SK-N-SH (cell line): ENCODE data around the gene KLC1. TPM values are rescaled to one million over a fixed set of nuclear protein-coding genes. Genes with fewer than 3 reads are reported as not detected.
A peak's percentile ranks its signal among the peaks of the same experiment; 100 is the strongest.

ENCODE experiments used
- CTCF ChIA-PET: fragments of 300-600, 350-600 bp; formaldehyde crosslinking; extraction: SDS; loops from one replicate; lab custom pipeline; 2021; lab: Yijun Ruan, JAX
- POLR2A ChIA-PET: fragments of 350-600 bp; sonication (Branson Sonifier 250); formaldehyde crosslinking; extraction: SDS; loops from one replicate; lab custom pipeline; 2020; ENCODE audit warnings: antibody characterized with exemption, inconsistent platforms; lab: Yijun Ruan, JAX
- DNase-seq: peaks from one replicate; pipeline ENCODE4 v3.0.0; 2012
- H2AFZ ChIP-seq: fragments of 200-600 bp; sonication (generic); 2 replicates; pipeline ENCODE4 v1.8.1; 2016; ENCODE audit warnings: antibody characterized with exemption, mild to moderate bottlenecking, low read depth
- H3F3A ChIP-seq: fragments of 200-600 bp; sonication (generic); replicated peaks from 2 replicates; pipeline ENCODE3; 2016; ENCODE audit warnings: antibody characterized with exemption, mild to moderate bottlenecking; ENCODE audit not compliant: insufficient read depth
- H3K27ac ChIP-seq, 2 experiments: fragments of 200-500 bp in 1 of 2; fragments of 200-600 bp in 1 of 2; sonication (Bioruptor generic) in 1 of 2; sonication (generic), shearing (Covaris generic) in 1 of 2; 2 replicates each; pipeline versions ENCODE4 v1.5.1 to v1.6.1; 2014 to 2016; ENCODE audit warnings: low read depth in 2 of 2, inconsistent platforms in 1 of 2, low read length in 1 of 2, mild to moderate bottlenecking in 1 of 2, mixed read lengths in 1 of 2
- H3K27me3 ChIP-seq: fragments of 200-600 bp; sonication (generic), shearing (Covaris generic); 2 replicates; pipeline ENCODE4 v1.6.1; 2016; ENCODE audit warnings: mixed run types; ENCODE audit not compliant: insufficient read depth
- H3K36me3 ChIP-seq, 2 experiments: fragments of 200-500 bp in 1 of 2; fragments of 200-600 bp in 1 of 2; sonication (Bioruptor generic) in 1 of 2; sonication (generic) in 1 of 2; replicated peaks in 1 of 2; 2 replicates each; pipeline versions ENCODE3 to v1.5.1; 2014 to 2016; ENCODE audit warnings: low read length in 1 of 2, mild to moderate bottlenecking in 1 of 2; ENCODE audit not compliant: insufficient read depth in 2 of 2, control insufficient read depth in 1 of 2
- H3K4me1 ChIP-seq, 2 experiments: fragments of 200-500 bp in 1 of 2; fragments of 200-600 bp in 1 of 2; sonication (Bioruptor generic) in 1 of 2; sonication (generic), shearing (Covaris generic) in 1 of 2; 2 replicates each; pipeline versions ENCODE4 v1.5.1 to v1.6.1; 2014 to 2016; ENCODE audit warnings: low read depth in 1 of 2, low read length in 1 of 2, mixed run types in 1 of 2; ENCODE audit not compliant: insufficient read depth in 2 of 2, control insufficient read depth in 1 of 2
- H3K4me2 ChIP-seq: fragments of 200-600 bp; sonication (generic), shearing (Covaris generic); 2 replicates; pipeline ENCODE4 v1.6.1; 2017; ENCODE audit warnings: mixed run types
- H3K4me3 ChIP-seq, 2 experiments: fragments of 200-500 bp in 1 of 2; fragments of 200-600 bp in 1 of 2; sonication (Bioruptor generic) in 1 of 2; sonication (generic), shearing (Covaris generic) in 1 of 2; 2 replicates each; pipeline versions ENCODE4 v1.5.1 to v1.8.1; 2014 to 2016; ENCODE audit warnings: low read depth in 2 of 2, inconsistent platforms in 1 of 2, low read length in 1 of 2, mild to moderate bottlenecking in 1 of 2, mixed read lengths in 1 of 2, moderate library complexity in 1 of 2
- H3K79me2 ChIP-seq: fragments of 200-600 bp; sonication (generic); 2 replicates; pipeline ENCODE4 v1.8.1; 2017; ENCODE audit warnings: mild to moderate bottlenecking; ENCODE audit not compliant: insufficient read depth
- H3K9ac ChIP-seq: fragments of 200-600 bp; sonication (generic); 2 replicates; pipeline ENCODE4 v1.6.1; 2017; ENCODE audit warnings: mixed run types
- H3K9me2 ChIP-seq: fragments of 200-600 bp; sonication (generic); 2 replicates; pipeline ENCODE4 v1.6.1; 2017; ENCODE audit warnings: mixed run types
- H3K9me3 ChIP-seq: fragments of 200-600 bp; sonication (generic); 2 replicates; pipeline ENCODE4 v1.6.1; 2017; ENCODE audit warnings: mixed run types, mild to moderate bottlenecking, moderate library complexity
- H4K20me1 ChIP-seq: fragments of 200-600 bp; sonication (generic); 2 replicates; pipeline ENCODE4 v1.6.1; 2017; ENCODE audit warnings: mild to moderate bottlenecking, mixed run types; ENCODE audit not compliant: insufficient read depth
- CHD2 ChIP-seq: fragments of 150-350 bp; IDR thresholded peaks from 2 replicates; pipeline ENCODE4 v1.6.1; 2018; ENCODE audit warnings: low read length; ENCODE audit not compliant: partially characterized antibody
- ELF1 ChIP-seq: IDR thresholded peaks from 2 replicates; pipeline ENCODE4 v1.4.0; 2012
- EP300 ChIP-seq, 2 experiments: IDR thresholded peaks; 2 replicates each; pipeline versions ENCODE4 v1.4.0 to v1.6.1; 2012; ENCODE audit warnings: borderline replicate concordance in 1 of 2, low read depth in 1 of 2, low read length in 1 of 2
- JUND ChIP-seq: IDR thresholded peaks from 2 replicates; pipeline ENCODE4 v1.4.0; 2012
- MAX ChIP-seq: IDR thresholded peaks from 2 replicates; pipeline ENCODE4 v1.4.0; 2012; ENCODE audit warnings: low read depth
- MEF2A ChIP-seq: IDR thresholded peaks from 2 replicates; pipeline ENCODE4 v1.4.0; 2012; ENCODE audit warnings: low read depth, borderline replicate concordance
- NFIC ChIP-seq: IDR thresholded peaks from 2 replicates; pipeline ENCODE4 v1.4.0; 2012; ENCODE audit warnings: borderline replicate concordance
- PBX3 ChIP-seq: IDR thresholded peaks from 2 replicates; pipeline ENCODE4; 2012
- POLR2AphosphoS5 ChIP-seq: IDR thresholded peaks from 2 replicates; pipeline ENCODE4 v1.6.1; 2012; ENCODE audit warnings: low read depth, low read length
- RAD21 ChIP-seq: IDR thresholded peaks from 2 replicates; pipeline ENCODE4 v1.6.1; 2012; ENCODE audit warnings: mild to moderate bottlenecking, low read length
- SIN3A ChIP-seq: IDR thresholded peaks from 2 replicates; pipeline ENCODE4 v1.6.1; 2012; ENCODE audit warnings: low read depth, mild to moderate bottlenecking, low read length, moderate library complexity, borderline replicate concordance
- TAF1 ChIP-seq: IDR thresholded peaks from 2 replicates; pipeline ENCODE4 v1.6.1; 2012; ENCODE audit warnings: low read depth, mild to moderate bottlenecking, low read length, moderate library complexity, borderline replicate concordance
- TCF12 ChIP-seq: IDR thresholded peaks from 2 replicates; pipeline ENCODE4 v1.4.0; 2012
- USF1 ChIP-seq: IDR thresholded peaks from 2 replicates; pipeline ENCODE4 v1.4.0; 2012; ENCODE audit warnings: low read depth, borderline replicate concordance
- YY1 ChIP-seq: IDR thresholded peaks from 2 replicates; pipeline ENCODE4 v1.4.0; 2012; ENCODE audit warnings: low read depth, mild to moderate bottlenecking
- whole genome bisulfite sequencing: methylation state at CpG from one replicate; pipeline ENCODE4 v1.1.6; 2017; ENCODE audit warnings: low lambda C conversion rate; 5-methylcytosine and 5-hydroxymethylcytosine counted together
- polyA plus RNA-seq, 3 experiments: library from polyadenylated mRNA; depleted of rRNA; stranded (reverse); fragments of >200 nt; gene quantifications; 2 replicates each; pipeline ENCODE4 v1.2.3, GENCODE V29; 2012

Gene KLC1
- polyA plus RNA-seq (2012; rRNA removed), result 211 and 308 TPM in 2 replicates
- polyA plus RNA-seq (2012; cell fraction: cytosol; rRNA removed), result 210 and 230 TPM in 2 replicates
- 366 and 455 TPM in 2 replicates for polyA plus RNA-seq (2012; cell fraction: nucleus; rRNA removed)

GRCh38 chr14:103628684-103629502 is at the start of gene KLC1:
Gene KLC1, plus strand, starts transcription at chr14:103629211. Its CDS starts 25,354 bp downstream, at chr14:103654565.
- Histone ChIP-seq H3F3A (peaks cover 20% of the 10 kb centered on the region), H3K9me2 (no peaks in the 10 kb centered on the region), H3K4me3 (peak within 1 kb of the TSS; percentile 72 to 76), H3K36me3 (peaks cover 0 to 8% of the 10 kb centered on the region in 2 experiments), H2AFZ (peak within 1 kb of the TSS; percentile 89), H3K4me2 (peak within 1 kb of the TSS; percentile 80), H3K79me2 (peaks cover 53% of the 10 kb centered on the region), H3K9me3 (no peaks in the 10 kb centered on the region), H3K4me1 (peaks cover 13 to 21% of the 10 kb centered on the region in 2 experiments), H4K20me1 (peaks cover 41% of the 10 kb centered on the region), H3K9ac (peak within 1 kb of the TSS; percentile 88), H3K27ac (peak within 1 kb of the TSS; percentile 87 to 93), H3K27me3 (no peaks in the 10 kb centered on the region)
- peak; percentile 97 for DNase-seq
- TF ChIP-seq EP300 (IDR thresholded peaks at IDR 0.05; ENCODE audit: borderline replicate concordance in 1 of 2, low read depth in 1 of 2, low read length in 1 of 2), result no peak; a peak in 1 of 4 replicates
- 0 out of 2 replicates have a peak, but pooled peaks have one; percentile 12 for TF ChIP-seq TCF12
- TF ChIP-seq USF1, result no peak
- TF ChIP-seq TAF1, result peak; percentile 69
- no peak for TF ChIP-seq CHD2
- 0 out of 2 replicates have a peak, but pooled peaks have one; percentile 37 for TF ChIP-seq JUND
- TF ChIP-seq SIN3A, result peak; percentile 57; the same call in 1 of the 2 replicates
- TF ChIP-seq MEF2A, result no peak
- TF ChIP-seq ELF1, result no peak
- TF ChIP-seq POLR2AphosphoS5, result peak; percentile 62
- peak; percentile 10; the same call in 1 of the 2 replicates for TF ChIP-seq PBX3
- TF ChIP-seq YY1, result peak; percentile 87
- no peak for TF ChIP-seq RAD21
- no peak for TF ChIP-seq NFIC
- TF ChIP-seq MAX, result peak; percentile 30; the same call in 1 of the 2 replicates
- POLR2A ChIA-PET, result interaction anchor here (1.0 to 1.8 kb wide), 3 partner anchors 35 to 75 kb away, joined by 3 to 5 read pairs (median 3); no protein-coding TSS in a partner anchor
- WGBS, result 2% methylated on average over 13 of the region's 97 CpGs
- CTCF ChIA-PET, result interaction anchor here (1.3 to 3.1 kb wide), 2 partner anchors 21 to 54 kb away, joined by 4 to 11 read pairs; no protein-coding TSS in a partner anchor
